ENCODE results near the gene AJM1. TPM values are rescaled to one million over a fixed set of nuclear protein-coding genes. Genes with fewer than 3 reads are reported as not detected.

AJM1 gene
- total and polyA plus RNA-seq, 2 of the 8 experiments (the other 6 are each of a cell fraction or from before 2014, with no cell fraction given), result 0.12 to 0.97 TPM

DNA sequence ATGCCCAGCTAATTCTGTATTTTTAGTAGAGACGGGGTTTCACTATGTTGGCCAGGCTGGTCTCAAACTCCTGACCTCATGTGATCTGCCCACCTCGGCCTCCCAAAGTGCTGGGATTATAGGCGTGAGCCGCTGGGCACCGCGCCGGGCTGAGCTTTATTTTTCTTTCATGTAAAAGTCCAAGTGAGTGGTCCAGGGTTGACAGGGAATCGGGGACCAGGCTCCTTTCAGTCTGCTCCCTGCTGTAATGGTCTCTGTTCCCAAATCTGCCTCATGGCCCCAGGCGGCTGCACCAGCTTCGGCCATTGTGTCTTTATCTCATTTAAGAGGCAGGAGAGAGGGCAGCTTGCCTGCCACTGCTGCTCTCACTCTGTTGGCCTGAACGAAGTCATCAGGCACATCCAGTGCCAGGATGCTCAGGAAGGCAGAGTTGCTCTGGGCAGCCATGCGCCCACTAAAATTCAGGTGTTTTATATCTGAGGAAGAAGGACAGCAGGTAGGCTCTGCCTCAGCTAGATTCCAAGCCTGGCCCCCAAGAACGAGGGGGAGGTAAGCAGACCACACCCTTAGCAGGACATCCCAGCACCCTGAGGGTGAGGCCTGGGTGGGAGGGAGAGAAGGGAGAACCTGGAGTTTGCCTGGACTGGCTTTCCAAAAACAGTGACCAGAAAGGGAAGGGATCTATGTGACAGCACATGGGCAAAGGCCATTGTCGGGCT is 47.8 kb upstream of the AJM1 start:
- no peak overlapping the region for H3K27ac ChIP-seq (ENCODE audit: low read depth, low read length)
- no peak overlapping the region for H2BK15ac ChIP-seq (ENCODE audit: low read length)
- ChIA-PET POLR2A (ENCODE audit: partially characterized antibody) (interaction anchor here (1.0 to 1.6 kb wide), 4 partner anchors 27 to 56 kb away, joined by 3 to 4 read pairs (median 3); no protein-coding TSS in a partner anchor), CTCF (ENCODE audit: partially characterized antibody) (interaction anchor here (0.6 to 2.4 kb wide), 14 partner anchors 11 to 241 kb away, joined by 3 to 9 read pairs (median 3); partner anchors contain the start of genes ABCA2 and LCN8)
- peaks cover 0 to 8% of the 10 kb centered on the region in 2 experiments for H4K20me1 ChIP-seq (replicated peaks in 1 of 2; ENCODE audit: control insufficient read depth in 1 of 2, insufficient read depth in 2 of 2, low read length in 2 of 2)
- H2BK12ac ChIP-seq (ENCODE audit: low read depth, low read length), result no peak overlapping the region
- H3K56ac ChIP-seq (replicated peaks; ENCODE audit: insufficient read length, low read depth, low read length), result no peak overlapping the region
- H3K4ac ChIP-seq (replicated peaks; ENCODE audit: insufficient read length, low read depth, low read length), result no peak overlapping the region
- H4K91ac ChIP-seq (replicated peaks; ENCODE audit: insufficient read length, low read length), result no peak overlapping the region
- H3K79me1 ChIP-seq (ENCODE audit: low read depth, low read length), result no peaks in the 10 kb centered on the region; the same call in 1 of the 2 replicates
- H3K9ac ChIP-seq (replicated peaks in 1 of 4; ENCODE audit: extremely low read depth in 1 of 4, low read depth in 3 of 4, low read length in 3 of 4), result no peak overlapping the region
- no peak overlapping the region for H3K4me3 ChIP-seq (ENCODE audit: extremely low read depth in 1 of 4, insufficient read depth in 2 of 4, low read depth in 3 of 4, low read length in 4 of 4)
- no peak overlapping the region for H2BK5ac ChIP-seq (ENCODE audit: low read depth, low read length)
- H4K8ac ChIP-seq (ENCODE audit: extremely low read depth, insufficient read depth, low read length), result no peak overlapping the region; the same call in 1 of the 2 replicates
- H3K4me2 ChIP-seq (ENCODE audit: insufficient read depth in 1 of 2, low read depth in 2 of 2, low read length in 2 of 2), result no peak overlapping the region
- no peaks in the 10 kb centered on the region for H3K9me3 ChIP-seq (ENCODE audit: insufficient read depth in 2 of 2, low read depth in 1 of 2, low read length in 1 of 2)
- no peak overlapping the region for H3K14ac ChIP-seq (ENCODE audit: insufficient read length)
- no peak for DNase-seq (ENCODE audit: low read depth in 1 of 2, low spot score in 2 of 2)
- H3K23ac ChIP-seq (ENCODE audit: insufficient read length), result no peak overlapping the region
- peaks cover 0 to 11% (median 8%) of the 10 kb centered on the region in 4 experiments; a peak in 5 of 7 replicates for H3K27me3 ChIP-seq (replicated peaks in 1 of 4; ENCODE audit: control insufficient read depth in 3 of 4, extremely low read depth in 1 of 4, insufficient read depth in 3 of 4, low read length in 3 of 4)
- WGBS, 2 experiments (ENCODE audit: extremely low coverage in 1 of 2, insufficient coverage in 1 of 2, insufficient read length in 1 of 2, insufficient replicate concordance in 2 of 2, low coverage in 1 of 2, low lambda C conversion rate in 2 of 2, missing lambda C conversion rate in 1 of 2), result 96% methylated on average over 14 of the region's 14 CpGs; no CpG with 5 or more reads in 1 of the 2 experiments
- H2AFZ ChIP-seq (ENCODE audit: low read length), result no peak overlapping the region
- H2BK120ac ChIP-seq (replicated peaks; ENCODE audit: low read depth, low read length), result no peak overlapping the region
- no peaks in the 10 kb centered on the region for H3K36me3 ChIP-seq (ENCODE audit: control insufficient read depth in 2 of 4, insufficient read depth in 4 of 4, low read length in 3 of 4)
- FAIRE-seq, result no peak
- H4K5ac ChIP-seq (ENCODE audit: insufficient read length, low read depth, low read length), result no peak overlapping the region
- peaks cover under 1% of the 10 kb centered on the region; the same call in 1 of the 2 replicates for H3K23me2 ChIP-seq (ENCODE audit: low read depth, low read length)
- no peaks in the 10 kb centered on the region for H3K79me2 ChIP-seq (ENCODE audit: control insufficient read depth in 1 of 2, insufficient read depth in 2 of 2, low read length in 2 of 2)
- H3K4me1 ChIP-seq (replicated peaks in 1 of 4; ENCODE audit: control insufficient read depth in 3 of 4, insufficient read depth in 4 of 4, low read length in 3 of 4), result peaks cover 0 to 15% (median 9%) of the 10 kb centered on the region in 4 experiments; a peak in 6 of 7 replicates
- no peak overlapping the region for H3K18ac ChIP-seq (ENCODE audit: extremely low read depth, low read length)
- no peak overlapping the region for H2BK20ac ChIP-seq (ENCODE audit: low read length)
- H2AK5ac ChIP-seq (ENCODE audit: low read depth, low read length), result no peak overlapping the region
- TF ChIP-seq TEAD4 (IDR thresholded peaks at IDR 0.05; ENCODE audit: low read depth, low read length) (no peak), RXRA (IDR thresholded peaks at IDR 0.05; ENCODE audit: insufficient read depth, low read depth, low read length) (no peak), CHD1 (IDR thresholded peaks at IDR 0.05; ENCODE audit: low read depth, low read length) (no peak), TCF12 (IDR thresholded peaks at IDR 0.05; ENCODE audit: low read depth, low read length) (no peak), SRF (IDR thresholded peaks at IDR 0.05; ENCODE audit: low read depth, low read length) (no peak), USF2 (IDR thresholded peaks at IDR 0.05; ENCODE audit: low read length) (no peak)
- TF ChIP-seq, protein P1, sequence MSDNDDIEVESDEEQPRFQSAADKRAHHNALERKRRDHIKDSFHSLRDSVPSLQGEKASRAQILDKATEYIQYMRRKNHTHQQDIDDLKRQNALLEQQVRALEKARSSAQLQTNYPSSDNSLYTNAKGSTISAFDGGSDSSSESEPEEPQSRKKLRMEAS (IDR thresholded peaks at IDR 0.05), result no peak
- TF ChIP-seq, protein P2, sequence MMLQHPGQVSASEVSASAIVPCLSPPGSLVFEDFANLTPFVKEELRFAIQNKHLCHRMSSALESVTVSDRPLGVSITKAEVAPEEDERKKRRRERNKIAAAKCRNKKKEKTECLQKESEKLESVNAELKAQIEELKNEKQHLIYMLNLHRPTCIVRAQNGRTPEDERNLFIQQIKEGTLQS (IDR thresholded peaks at IDR 0.05; ENCODE audit: insufficient read depth, low read depth, low read length), result no peak

Measured in H1 (cell line).